HepG2 (cell line): ENCODE results near the gene KIF3C. TPM values are rescaled to one million over a fixed set of nuclear protein-coding genes. Genes with fewer than 3 reads are reported as not detected.

ENCODE experiments used
- ADNP ChIP-seq: sonication (generic); formaldehyde crosslinking; IDR thresholded peaks from 2 replicates; pipeline ENCODE4 v1.4.0; 2020; ENCODE audit warnings: missing genetic modification reagents
- CBFB ChIP-seq: sonication (generic); formaldehyde crosslinking; IDR thresholded peaks from 2 replicates; pipeline ENCODE4 v1.4.0; 2020; ENCODE audit warnings: missing genetic modification reagents
- CREBL2 ChIP-seq: sonication (generic); formaldehyde crosslinking; IDR thresholded peaks from 2 replicates; pipeline ENCODE4 v1.8.1; 2023; ENCODE audit warnings: missing genetic modification reagents, mild to moderate bottlenecking, borderline replicate concordance
- DMTF1 ChIP-seq: sonication (generic); formaldehyde crosslinking; IDR thresholded peaks from 2 replicates; pipeline ENCODE4 v1.4.0; 2020; ENCODE audit warnings: mild to moderate bottlenecking, missing genetic modification reagents
- GPN1 ChIP-seq: sonication (generic); formaldehyde crosslinking; IDR thresholded peaks from 2 replicates; pipeline ENCODE4 v1.5.1; 2020; ENCODE audit warnings: missing genetic modification reagents, borderline replicate concordance
- IRF1 ChIP-seq: sonication (generic); formaldehyde crosslinking; IDR thresholded peaks from 2 replicates; pipeline ENCODE4 v1.4.0; 2020; ENCODE audit warnings: low read depth, mild to moderate bottlenecking, missing genetic modification reagents
- MAFF ChIP-seq: IDR thresholded peaks from 2 replicates; pipeline ENCODE4 v1.6.1; 2011; ENCODE audit warnings: low read depth, low read length, improper control_type of control experiment
- MTA1 ChIP-seq: sonication (generic); formaldehyde crosslinking; IDR thresholded peaks from 2 replicates; pipeline ENCODE4 v1.4.0; 2020; ENCODE audit warnings: missing genetic modification reagents, mild to moderate bottlenecking, borderline replicate concordance
- NCOA2 ChIP-seq: sonication (generic); formaldehyde crosslinking; IDR thresholded peaks from 2 replicates; pipeline ENCODE4 v1.8.0; 2022; ENCODE audit warnings: inconsistent platforms
- PBX2 ChIP-seq: IDR thresholded peaks from 2 replicates; pipeline ENCODE4 v1.6.1; 2016; ENCODE audit warnings: control low read depth
- PLSCR1 ChIP-seq: sonication (generic); formaldehyde crosslinking; IDR thresholded peaks from 2 replicates; pipeline ENCODE4 v1.5.0; 2020; ENCODE audit warnings: missing genetic modification reagents, mild to moderate bottlenecking, borderline replicate concordance
- POLR2A ChIP-seq, 2 experiments: IDR thresholded peaks; 2 replicates each; pipeline ENCODE4 v1.6.1; 2011; ENCODE audit warnings: low read depth in 2 of 2, low read length in 2 of 2, mild to moderate bottlenecking in 1 of 2, moderate library complexity in 1 of 2; ENCODE audit not compliant: insufficient read depth in 1 of 2
- PREB ChIP-seq: sonication (generic); formaldehyde crosslinking; IDR thresholded peaks from 2 replicates; pipeline ENCODE4 v1.4.0; 2020; ENCODE audit warnings: missing genetic modification reagents
- RBM39 ChIP-seq: fragments of 200-400 bp; formaldehyde crosslinking; IDR thresholded peaks from one replicate; pipeline ENCODE4 v1.6.1; 2018; ENCODE audit warnings: antibody characterized with exemption, mild to moderate bottlenecking, low read depth, low read length; ENCODE audit not compliant: poor library complexity, severe bottlenecking
- REL ChIP-seq: sonication (generic); formaldehyde crosslinking; conservative IDR thresholded peaks from 2 replicates; pipeline ENCODE4 v1.8.0; 2022; ENCODE audit warnings: mild to moderate bottlenecking, missing genetic modification reagents, moderate library complexity
- SIN3A ChIP-seq: IDR thresholded peaks from 2 replicates; pipeline ENCODE4 v1.6.1; 2011; ENCODE audit warnings: low read depth, mild to moderate bottlenecking, control low read depth, low read length, borderline replicate concordance
- ZBTB42 ChIP-seq: sonication (generic); formaldehyde crosslinking; IDR thresholded peaks from 2 replicates; pipeline ENCODE4 v1.5.0; 2020; ENCODE audit warnings: mild to moderate bottlenecking, missing genetic modification reagents
- ZKSCAN5 ChIP-seq: sonication (generic); formaldehyde crosslinking; IDR thresholded peaks from 2 replicates; pipeline ENCODE4 v1.5.1; 2020; ENCODE audit warnings: mild to moderate bottlenecking, missing genetic modification reagents
- ZKSCAN8 ChIP-seq: IDR thresholded peaks from 2 replicates; pipeline ENCODE4 v1.6.1; 2016; ENCODE audit warnings: borderline replicate concordance, missing genetic modification reagents, missing compliant biosample characterization
- ZMYM4 ChIP-seq: sonication (generic); formaldehyde crosslinking; IDR thresholded peaks from 2 replicates; pipeline ENCODE4 v1.8.1; 2023; ENCODE audit warnings: mild to moderate bottlenecking, missing genetic modification reagents
- ZNF550 ChIP-seq: sonication (generic); formaldehyde crosslinking; IDR thresholded peaks from 2 replicates; pipeline ENCODE4 v1.4.0; 2020; ENCODE audit warnings: mild to moderate bottlenecking, missing genetic modification reagents, borderline replicate concordance
- ZNF773 ChIP-seq: sonication (generic); formaldehyde crosslinking; IDR thresholded peaks from 2 replicates; pipeline ENCODE4 v1.4.0; 2020; ENCODE audit warnings: missing genetic modification reagents, borderline replicate concordance
- ZNF800 ChIP-seq: sonication (generic); formaldehyde crosslinking; IDR thresholded peaks from 2 replicates; pipeline ENCODE4 v1.4.0; 2020; ENCODE audit warnings: missing genetic modification reagents
- ZSCAN9 ChIP-seq: IDR thresholded peaks from 2 replicates; pipeline ENCODE4 v1.6.1; 2016; ENCODE audit warnings: borderline replicate concordance
- polyA plus RNA-seq, 8 experiments: library from polyadenylated mRNA; depleted of rRNA in 3 of 8; stranded (reverse) in 7 of 8; unstranded in 1 of 8; fragments of >200 nt; fragmentation: Illumina TruSeq in 4 of 8; extraction: Trizol in 4 of 8; gene quantifications; 2 replicates each; pipeline versions ENCODE4 v1.2.1 to v1.2.3, GENCODE V29; 2011 to 2016; ENCODE audit warnings: low read depth in 4 of 8, missing spikeins in 1 of 8, mixed read lengths in 1 of 8; ENCODE audit not compliant: insufficient read depth in 1 of 8
- total RNA-seq, 5 experiments: library from RNA; depleted of rRNA; stranded (reverse); fragments of >200 nt; fragmentation: Illumina TruSeq; extraction: Trizol; gene quantifications; 2 replicates each; pipeline ENCODE4 v1.2.3, GENCODE V29; 2016; ENCODE audit warnings: low read depth in 1 of 5

KIF3C gene
- total and polyA plus RNA-seq, 2 of the 13 experiments (the other 11 are each of a cell fraction or from before 2014, with no cell fraction given): 3.6 to 4.9 TPM

- no peak for TF ChIP-seq ADNP (CRISPR knock-in tag)
- TF ChIP-seq IRF1 (CRISPR knock-in tag): no peak
- TF ChIP-seq NCOA2: 0 out of 2 replicates have a peak, but pooled peaks have one; percentile 29
- TF ChIP-seq POLR2A (IDR thresholded peaks at IDR 0.05; ENCODE audit: insufficient read depth in 1 of 2, low read depth in 2 of 2, low read length in 2 of 2): no peak
- no peak for TF ChIP-seq ZMYM4
- TF ChIP-seq ZSCAN9 (CRISPR knock-in tag): peak; percentile 81; the same call in 1 of the 2 replicates
- TF ChIP-seq PBX2: no peak
- TF ChIP-seq REL: no peak
- TF ChIP-seq MAFF: no peak
- no peak for TF ChIP-seq ZKSCAN5 (CRISPR knock-in tag)
- no peak for TF ChIP-seq ZKSCAN8 (CRISPR knock-in tag)
- no peak for TF ChIP-seq PLSCR1 (CRISPR knock-in tag)
- no peak for TF ChIP-seq RBM39
- no peak for TF ChIP-seq GPN1 (CRISPR knock-in tag)
- no peak for TF ChIP-seq DMTF1 (CRISPR knock-in tag)
- no peak for TF ChIP-seq ZNF800 (CRISPR knock-in tag)
- no peak for TF ChIP-seq CBFB (CRISPR knock-in tag)
- no peak for TF ChIP-seq PREB (CRISPR knock-in tag)
- no peak for TF ChIP-seq MTA1 (CRISPR knock-in tag)
- TF ChIP-seq ZNF550 (CRISPR knock-in tag): no peak
- TF ChIP-seq ZNF773 (CRISPR knock-in tag): no peak
- TF ChIP-seq SIN3A: no peak
- no peak for TF ChIP-seq ZBTB42 (CRISPR knock-in tag)
- TF ChIP-seq CREBL2 (CRISPR knock-in tag): no peak
These were observed 96.4 kb downstream of the KIF3C start (continued) for GRCh38 chr2:25885933-25886332.
